Fibroblast of lung (primary cell): ENCODE measurements around the gene MARK3. TPM values are rescaled to one million over a fixed set of nuclear protein-coding genes. Genes with fewer than 3 reads are reported as not detected.
A peak's percentile ranks its signal among the peaks of the same experiment; 100 is the strongest.

ENCODE experiments used
- DNase-seq, 2 donors: peaks; one replicate each; pipeline versions ENCODE4 v3.0.0 to v3.0.0-alpha.2; 2010; ENCODE audit warnings: low read depth in 2 of 2
- H2AFZ ChIP-seq: 2 replicates; pipeline ENCODE4 v1.5.1; 2012; ENCODE audit warnings: low read length, control low read depth, inconsistent platforms
- H3K27ac ChIP-seq: 2 replicates; pipeline ENCODE4 v1.5.1; 2011; ENCODE audit warnings: low read length, control low read depth; ENCODE audit not compliant: insufficient read depth
- H3K27me3 ChIP-seq: 2 replicates; pipeline ENCODE4 v1.5.1; 2011; ENCODE audit warnings: mild to moderate bottlenecking, low read length; ENCODE audit not compliant: control insufficient read depth, insufficient read depth
- H3K36me3 ChIP-seq: 2 replicates; pipeline ENCODE4 v1.5.1; 2011; ENCODE audit warnings: low read length; ENCODE audit not compliant: control insufficient read depth, insufficient read depth
- H3K4me1 ChIP-seq: 2 replicates; pipeline ENCODE4 v1.5.1; 2011; ENCODE audit warnings: low read length; ENCODE audit not compliant: control insufficient read depth, insufficient read depth; ENCODE audit errors: extremely low read depth
- H3K4me2 ChIP-seq: 2 replicates; pipeline ENCODE4 v1.5.1; 2011; ENCODE audit warnings: low read length, control low read depth; ENCODE audit not compliant: insufficient read depth; ENCODE audit errors: extremely low read depth
- H3K4me3 ChIP-seq, 4 experiments: fragments of 200-600 bp in 1 of 4; sonication (generic) in 1 of 4; replicated peaks in 1 of 4; 2 replicates each; pipeline ENCODE4 v1.5.1; 2011 to 2016; ENCODE audit warnings: low read length in 4 of 4, low read depth in 3 of 4, mild to moderate bottlenecking in 3 of 4, control low read depth in 2 of 4, inconsistent platforms in 1 of 4, mixed read lengths in 1 of 4; ENCODE audit not compliant: insufficient read depth in 1 of 4; ENCODE audit errors: control extremely low read depth in 1 of 4
- H3K79me2 ChIP-seq: 2 replicates; pipeline ENCODE4 v1.5.1; 2012; ENCODE audit warnings: mild to moderate bottlenecking, low read length, inconsistent platforms; ENCODE audit not compliant: control insufficient read depth, insufficient read depth
- H3K9ac ChIP-seq: 2 replicates; pipeline ENCODE4 v1.5.1; 2011; ENCODE audit warnings: mild to moderate bottlenecking, low read length, control low read depth; ENCODE audit not compliant: insufficient read depth
- H3K9me3 ChIP-seq: 2 replicates; pipeline ENCODE4 v1.5.1; 2012; ENCODE audit warnings: low read depth, low read length; ENCODE audit not compliant: control insufficient read depth, insufficient read depth
- H4K20me1 ChIP-seq: 2 replicates; pipeline ENCODE4 v1.5.1; 2011; ENCODE audit warnings: low read length; ENCODE audit not compliant: control insufficient read depth, insufficient read depth; ENCODE audit errors: extremely low read depth
- CTCF ChIP-seq, 2 donors: IDR thresholded peaks in 1 of 2; conservative IDR thresholded peaks in 1 of 2; 1 replicate in 1 of 2; 2 replicates in 1 of 2; pipeline ENCODE4 v1.5.1; 2011 to 2012; ENCODE audit warnings: low read length in 2 of 2, control low read depth in 1 of 2, inconsistent platforms in 1 of 2, low read depth in 1 of 2, mild to moderate bottlenecking in 1 of 2
- EZH2 ChIP-seq: IDR thresholded peaks from 2 replicates; pipeline ENCODE4 v1.5.1; 2012; ENCODE audit warnings: low read length, control low read depth, mild to moderate bottlenecking; ENCODE audit errors: missing control alignments
- polyA plus RNA-seq, 2 donors: library from polyadenylated mRNA; depleted of rRNA in 1 of 2; stranded (reverse) in 1 of 2; unstranded in 1 of 2; fragments of >200 nt; gene quantifications; 2 replicates each; pipeline ENCODE4 v1.2.1, GENCODE V29; 2011 to 2012; ENCODE audit warnings: missing spikeins in 1 of 2
- total RNA-seq: library from RNA; depleted of rRNA; stranded (reverse); fragments of >200 nt; gene quantifications from 2 replicates; pipeline ENCODE4 v1.2.1, GENCODE V29; 2014

Gene MARK3
- total and polyA plus RNA-seq, 2 donors (not counting 1 experiment from before 2014, with no cell fraction given), result 76.0 to 119 TPM

DNA sequence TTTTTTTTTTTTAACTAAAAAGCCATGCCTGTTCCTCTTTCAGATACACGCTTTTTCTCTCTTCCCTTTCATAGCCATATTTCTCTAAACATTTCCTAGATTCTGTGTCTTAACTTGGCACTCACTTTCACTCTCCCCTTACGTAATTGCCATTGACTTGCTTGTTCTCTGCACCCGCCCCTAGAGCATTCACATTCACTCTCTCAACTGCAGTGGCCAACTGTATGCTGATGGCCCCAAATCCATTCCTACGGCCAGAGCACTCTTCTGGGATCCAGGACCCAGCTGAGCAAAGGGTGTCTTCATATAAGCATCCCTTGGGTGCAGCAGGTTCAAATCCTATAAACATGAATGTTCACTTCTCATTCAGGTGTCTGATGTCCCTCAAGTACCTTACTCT, 77.9 kb downstream of the MARK3 start:
- Histone ChIP-seq H3K27me3 (no peaks in the 10 kb centered on the region), H3K4me1 (no peaks in the 10 kb centered on the region), H3K27ac (no peak overlapping the region), H3K4me3 (no peak overlapping the region), H2AFZ (no peak overlapping the region), H3K79me2 (peaks cover 2% of the 10 kb centered on the region), H3K36me3 (peaks cover 18% of the 10 kb centered on the region), H3K4me2 (no peak overlapping the region), H4K20me1 (no peaks in the 10 kb centered on the region), H3K9ac (no peak overlapping the region), H3K9me3 (no peaks in the 10 kb centered on the region)
- no peak for TF ChIP-seq CTCF (conservative IDR thresholded peaks at IDR 0.05 in 1 of 2, IDR thresholded peaks at IDR 0.05 in 1 of 2; ENCODE audit: low read depth in 1 of 2, low read length in 2 of 2)
- no peak for TF ChIP-seq EZH2
- DNase-seq, result no peak

- H2AFZ ChIP-seq, result no peak overlapping the region
- H3K36me3 ChIP-seq, result peaks cover 18% of the 10 kb centered on the region
- peaks cover 2% of the 10 kb centered on the region for H3K79me2 ChIP-seq
- no peak for DNase-seq
- no peaks in the 10 kb centered on the region for H3K4me1 ChIP-seq
- no peaks in the 10 kb centered on the region for H3K27me3 ChIP-seq
- no peak overlapping the region for H3K27ac ChIP-seq
- TF ChIP-seq EZH2 (no peak), CTCF (conservative IDR thresholded peaks at IDR 0.05 in 1 of 2, IDR thresholded peaks at IDR 0.05 in 1 of 2; ENCODE audit: low read depth in 1 of 2, low read length in 2 of 2) (no peak)
- no peak overlapping the region for H3K4me3 ChIP-seq
- H4K20me1 ChIP-seq, result no peaks in the 10 kb centered on the region
- H3K9ac ChIP-seq, result no peak overlapping the region
- no peaks in the 10 kb centered on the region for H3K9me3 ChIP-seq
- H3K4me2 ChIP-seq, result no peak overlapping the region
Measured at GRCh38 chr14:103463851-103464250, 78.6 kb downstream of the MARK3 start.

- DNase-seq, result peak in 1 of 2 donors; percentile 21
- peaks cover 10% of the 10 kb centered on the region for H3K36me3 ChIP-seq
- no peak for TF ChIP-seq EZH2
- no peak for TF ChIP-seq CTCF (conservative IDR thresholded peaks at IDR 0.05 in 1 of 2, IDR thresholded peaks at IDR 0.05 in 1 of 2; ENCODE audit: low read depth in 1 of 2, low read length in 2 of 2)
Measured at GRCh38 chr14:103472939-103473338, 87.7 kb downstream of the MARK3 start.

More at GRCh38 chr14:103472939-103473338, 87.7 kb downstream of the MARK3 start:
- Histone ChIP-seq H3K4me2 (no peak overlapping the region), H3K9me3 (no peaks in the 10 kb centered on the region), H2AFZ (no peak overlapping the region), H3K4me1 (no peaks in the 10 kb centered on the region), H4K20me1 (no peaks in the 10 kb centered on the region), H3K27ac (no peak overlapping the region), H3K27me3 (no peaks in the 10 kb centered on the region), H3K79me2 (no peaks in the 10 kb centered on the region), H3K9ac (no peak overlapping the region), H3K4me3 (no peak overlapping the region)
